ENCODE measurements around the gene ALDH5A1. TPM values are rescaled to one million over a fixed set of nuclear protein-coding genes. Genes with fewer than 3 reads are reported as not detected.

ALDH5A1 gene
- total RNA-seq, 1 donor: 2.6 TPM

- TF ChIP-seq, protein P1, sequence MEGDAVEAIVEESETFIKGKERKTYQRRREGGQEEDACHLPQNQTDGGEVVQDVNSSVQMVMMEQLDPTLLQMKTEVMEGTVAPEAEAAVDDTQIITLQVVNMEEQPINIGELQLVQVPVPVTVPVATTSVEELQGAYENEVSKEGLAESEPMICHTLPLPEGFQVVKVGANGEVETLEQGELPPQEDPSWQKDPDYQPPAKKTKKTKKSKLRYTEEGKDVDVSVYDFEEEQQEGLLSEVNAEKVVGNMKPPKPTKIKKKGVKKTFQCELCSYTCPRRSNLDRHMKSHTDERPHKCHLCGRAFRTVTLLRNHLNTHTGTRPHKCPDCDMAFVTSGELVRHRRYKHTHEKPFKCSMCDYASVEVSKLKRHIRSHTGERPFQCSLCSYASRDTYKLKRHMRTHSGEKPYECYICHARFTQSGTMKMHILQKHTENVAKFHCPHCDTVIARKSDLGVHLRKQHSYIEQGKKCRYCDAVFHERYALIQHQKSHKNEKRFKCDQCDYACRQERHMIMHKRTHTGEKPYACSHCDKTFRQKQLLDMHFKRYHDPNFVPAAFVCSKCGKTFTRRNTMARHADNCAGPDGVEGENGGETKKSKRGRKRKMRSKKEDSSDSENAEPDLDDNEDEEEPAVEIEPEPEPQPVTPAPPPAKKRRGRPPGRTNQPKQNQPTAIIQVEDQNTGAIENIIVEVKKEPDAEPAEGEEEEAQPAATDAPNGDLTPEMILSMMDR (IDR thresholded peaks at IDR 0.05; ENCODE audit: insufficient read depth, low read depth, low read length): no peak
- H3K4me3 ChIP-seq (ENCODE audit: low read depth, low read length): no peak overlapping the region
- DNase-seq (ENCODE audit: low read depth): no peak
These were observed 25.0 kb upstream of the ALDH5A1 start for GRCh38 chr6:24469811-24470210.

- TF ChIP-seq, protein P1 (IDR thresholded peaks at IDR 0.05; ENCODE audit: insufficient read depth, low read depth, low read length): no peak
- no peak for DNase-seq (ENCODE audit: low read depth)
- no peak overlapping the region for H3K4me3 ChIP-seq (ENCODE audit: low read depth, low read length)
These were observed 22.6 kb upstream of the ALDH5A1 start for GRCh38 chr6:24472181-24472580.

GRCh38 chr6:24476631-24477030, 18.1 kb upstream of the ALDH5A1 start:
- no peak for DNase-seq (ENCODE audit: low read depth)

DNA sequence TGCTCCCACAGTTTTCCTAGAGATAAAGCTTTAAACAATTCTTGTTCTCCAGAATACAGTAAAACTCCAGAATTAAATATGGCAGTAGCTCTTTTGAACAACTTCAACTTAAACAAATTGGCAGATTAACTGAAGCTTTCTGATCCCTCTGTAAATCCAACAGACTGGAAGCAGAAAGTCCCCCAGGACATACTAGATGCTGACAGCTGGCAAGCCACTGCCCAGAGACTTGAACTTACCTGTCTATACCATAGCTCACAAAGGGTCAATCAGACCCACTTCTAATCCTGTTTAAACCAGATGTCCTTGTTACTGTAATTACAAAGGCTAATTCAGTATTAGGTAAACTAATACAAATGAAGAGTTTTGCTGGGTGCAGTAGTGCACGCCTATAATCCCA, 17.7 kb upstream of the ALDH5A1 start:
- DNase-seq (ENCODE audit: low read depth): no peak
- TF ChIP-seq, protein P1 (IDR thresholded peaks at IDR 0.05; ENCODE audit: insufficient read depth, low read depth, low read length): no peak
- no peak overlapping the region for H3K4me3 ChIP-seq (ENCODE audit: low read depth, low read length)

More at GRCh38 chr6:24476631-24477030, 18.1 kb upstream of the ALDH5A1 start:
- H3K4me3 ChIP-seq (ENCODE audit: low read depth, low read length): no peak overlapping the region
- TF ChIP-seq, protein P1 (IDR thresholded peaks at IDR 0.05; ENCODE audit: insufficient read depth, low read depth, low read length): no peak

DNA sequence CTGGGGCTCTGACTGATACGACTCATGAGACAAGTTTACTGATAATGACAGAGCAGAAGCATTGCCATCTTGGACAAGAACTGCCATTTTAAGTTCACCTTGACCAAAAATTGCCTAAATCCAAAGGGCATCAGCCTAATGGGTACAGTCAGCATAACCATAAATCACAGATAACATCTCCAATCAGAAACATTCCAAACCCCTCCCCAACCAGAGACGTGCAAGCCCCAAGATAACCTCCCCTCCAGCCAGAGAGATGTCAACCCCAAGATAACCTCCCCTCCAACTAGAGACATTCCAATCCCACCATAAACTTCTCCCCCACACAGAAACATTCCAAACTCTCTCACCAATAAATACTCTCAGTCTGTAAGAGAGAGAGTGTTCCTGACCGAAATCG, 15.9 kb upstream of the ALDH5A1 start:
- no peak overlapping the region for H3K4me3 ChIP-seq (ENCODE audit: low read depth, low read length)
- TF ChIP-seq, protein P1 (IDR thresholded peaks at IDR 0.05; ENCODE audit: insufficient read depth, low read depth, low read length): no peak
- DNase-seq (ENCODE audit: low read depth): no peak

DNA sequence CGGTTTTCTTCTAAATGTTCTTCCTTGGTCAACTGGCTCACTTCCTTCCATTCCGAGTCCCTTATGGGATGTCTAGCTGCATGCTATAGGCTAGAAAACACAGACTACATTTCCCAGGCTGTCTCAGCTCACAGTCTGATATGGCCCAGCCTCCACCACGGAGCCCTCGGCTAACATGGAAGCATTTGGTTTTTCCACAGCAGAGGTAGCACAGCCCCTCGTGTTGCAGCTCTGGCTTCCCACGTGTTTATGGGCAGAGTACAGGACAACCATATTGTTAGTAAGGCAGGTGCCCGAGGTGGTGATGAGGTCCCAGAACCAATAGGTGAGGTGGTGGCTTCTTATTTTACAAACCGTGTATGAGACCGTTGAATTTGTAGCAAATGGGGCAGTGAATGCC, 14.1 kb upstream of the ALDH5A1 start:
- H3K4me3 ChIP-seq (ENCODE audit: low read depth, low read length): no peak overlapping the region
- TF ChIP-seq, protein P1 (IDR thresholded peaks at IDR 0.05; ENCODE audit: insufficient read depth, low read depth, low read length): no peak
- no peak for DNase-seq (ENCODE audit: low read depth)

DNA sequence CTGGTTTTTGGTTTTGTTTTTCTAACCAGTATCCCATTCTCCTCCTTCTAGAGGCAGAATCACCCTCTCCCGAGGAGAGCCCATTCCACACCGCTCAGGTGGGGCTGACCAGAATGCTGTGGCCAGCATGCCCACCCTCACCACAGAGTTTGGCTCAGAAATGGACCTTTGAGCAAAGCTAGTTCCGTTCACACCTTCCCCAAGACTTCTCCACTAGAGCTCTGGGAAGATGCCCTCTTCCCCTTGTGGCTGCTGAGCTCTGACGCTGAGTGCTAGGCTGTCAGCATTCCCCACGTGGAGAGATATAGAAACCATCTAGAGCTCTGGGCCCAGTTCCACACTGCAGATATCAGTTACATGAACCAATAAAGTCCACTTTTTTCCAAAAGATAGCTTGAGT, 13.3 kb upstream of the ALDH5A1 start:
- TF ChIP-seq, protein P1 (IDR thresholded peaks at IDR 0.05; ENCODE audit: insufficient read depth, low read depth, low read length): no peak
- DNase-seq (ENCODE audit: low read depth): no peak
- no peak overlapping the region for H3K4me3 ChIP-seq (ENCODE audit: low read depth, low read length)
